Measurements from ENCODE around the gene SF3B3.

The SF3B3 gene

GRCh38 chr16:70589998-70590471, 66.4 kb downstream of the SF3B3 start:
- no peak for DNase-seq (ENCODE audit: low read depth in 3 of 3)

DNA sequence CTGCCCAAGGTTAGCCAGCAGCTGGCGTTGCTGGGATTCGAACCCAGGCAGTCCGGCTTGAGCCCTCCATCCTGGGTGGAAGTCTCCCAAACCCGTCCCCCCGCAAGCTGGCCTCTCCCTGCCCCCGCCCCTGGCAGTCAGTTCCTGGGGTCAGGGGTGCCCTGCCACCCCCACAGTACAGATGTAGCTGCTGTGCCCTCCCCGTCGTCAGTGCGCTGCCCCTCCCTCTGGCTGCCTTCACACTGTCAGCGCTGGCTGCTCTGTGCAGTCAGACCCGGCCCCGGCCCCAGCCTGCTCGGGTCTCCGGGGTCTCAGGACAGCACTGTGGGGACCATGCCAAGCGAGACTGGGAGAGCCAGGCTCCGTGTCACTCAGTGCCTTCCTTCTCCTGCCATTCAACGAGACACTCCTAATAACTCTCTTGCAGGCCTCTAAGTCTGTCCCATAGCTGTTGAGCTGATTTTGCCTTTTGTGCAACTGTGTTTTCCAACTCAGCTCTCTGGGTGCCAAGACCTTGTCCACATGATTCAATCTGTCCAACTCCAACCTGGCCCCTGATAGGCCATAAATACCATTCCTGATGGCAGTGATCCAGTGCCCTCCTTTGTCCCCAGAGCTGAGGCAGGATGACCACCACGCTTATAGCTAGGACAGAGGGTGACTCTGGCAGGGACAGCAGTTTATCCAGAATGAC, 67.3 kb downstream of the SF3B3 start:
- no peak for DNase-seq (ENCODE audit: low read depth in 3 of 3)

- no peak for DNase-seq (ENCODE audit: low read depth in 3 of 3)
Observed at GRCh38 chr16:70591615-70592014, 68.0 kb downstream of the SF3B3 start.

DNA sequence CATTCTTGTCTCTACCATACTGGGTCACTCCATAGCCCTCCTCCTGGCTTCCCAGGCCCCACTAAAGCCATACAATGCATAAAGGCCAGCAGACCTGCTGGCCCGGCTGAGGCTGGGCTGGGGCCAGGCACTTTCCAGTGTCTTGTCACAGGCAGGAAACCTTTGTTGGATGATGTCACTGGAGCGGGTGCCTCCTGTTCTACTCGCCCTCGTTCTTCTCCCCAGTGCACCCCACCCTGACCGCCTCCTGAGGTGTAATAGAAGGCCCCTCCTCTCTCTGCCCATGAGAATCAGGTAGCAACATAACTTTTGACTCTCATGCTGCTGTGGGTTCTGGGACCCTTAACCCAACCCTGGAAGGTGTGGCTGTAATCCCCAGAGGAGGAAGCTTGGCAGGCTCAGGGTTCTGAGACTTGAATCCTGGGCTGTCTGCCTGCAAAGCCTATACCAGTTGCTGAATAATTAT, 68.5 kb downstream of the SF3B3 start:
- DNase-seq (ENCODE audit: low read depth in 3 of 3): no peak

GRCh38 chr16:70593544-70593943, 69.9 kb downstream of the SF3B3 start:
- DNase-seq (ENCODE audit: low read depth in 3 of 3): no peak

- DNase-seq (ENCODE audit: low read depth in 3 of 3): no peak
Observed at GRCh38 chr16:70594569-70594968, 71.0 kb downstream of the SF3B3 start.

DNA sequence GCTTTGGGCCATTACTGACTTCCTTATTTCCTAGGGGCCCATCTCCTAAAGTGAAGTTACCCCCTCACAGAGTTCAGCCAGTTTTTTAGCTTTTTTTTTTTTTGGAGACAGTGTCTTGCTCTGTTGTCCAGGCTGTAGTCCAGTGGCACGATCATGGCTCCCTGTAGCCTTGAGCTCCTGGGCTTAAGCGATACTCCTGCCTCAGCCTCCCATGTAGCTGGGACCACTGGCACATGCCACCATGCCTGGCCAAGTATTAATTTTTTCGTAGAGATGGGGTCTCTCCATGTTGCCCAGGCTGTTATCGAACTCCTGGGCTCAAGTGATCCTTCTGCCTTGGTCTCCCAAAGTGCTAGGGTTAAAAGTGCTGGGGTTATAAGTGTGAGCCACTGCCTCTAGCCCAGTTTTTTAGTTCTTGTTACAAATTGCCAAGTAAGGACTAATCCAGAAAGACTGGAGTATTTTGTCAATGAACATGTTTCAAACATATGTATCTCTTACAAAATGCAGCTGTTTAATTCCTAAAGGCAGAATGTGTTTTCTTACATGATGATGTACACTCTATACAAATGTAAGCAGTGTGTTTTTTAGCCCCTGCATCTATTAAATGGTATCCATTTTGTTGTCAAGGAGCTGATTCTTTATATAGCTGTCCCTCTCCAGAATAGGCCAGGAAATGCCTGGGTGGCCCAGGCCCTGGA, 73.7 kb downstream of the SF3B3 start:
- no peak for DNase-seq (ENCODE audit: low read depth in 3 of 3)

DNA sequence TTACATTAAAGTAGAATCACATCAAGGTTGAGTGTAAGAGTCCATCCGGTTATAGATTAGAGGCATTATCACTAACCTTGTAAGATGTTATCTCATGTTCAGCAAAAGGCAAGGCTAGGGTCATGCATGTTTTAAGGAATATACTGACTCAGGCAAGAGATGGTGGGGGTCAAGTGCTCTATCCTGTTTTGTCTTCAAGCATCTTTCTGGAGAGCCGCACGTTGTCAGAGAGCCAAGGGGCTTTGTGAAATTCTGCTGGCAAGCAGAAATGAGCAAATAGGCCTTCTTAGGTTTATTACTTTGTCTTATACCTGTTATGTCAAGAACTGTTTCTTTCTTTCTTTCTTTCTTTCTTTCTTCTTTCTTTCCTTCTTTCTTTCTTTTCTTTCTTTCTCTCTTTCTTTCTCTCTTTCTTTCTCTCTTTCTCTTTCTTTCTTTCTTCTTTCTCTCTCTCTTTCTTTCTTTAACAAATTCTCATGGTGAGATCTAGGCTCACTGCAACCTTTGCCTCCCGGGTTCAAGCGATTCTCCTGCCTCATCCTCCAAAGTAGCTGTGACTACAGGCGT, 75.4 kb downstream of the SF3B3 start:
- DNase-seq (ENCODE audit: low read depth in 3 of 3): no peak

GRCh38 chr16:70600730-70601129, 77.1 kb downstream of the SF3B3 start:
- DNase-seq (ENCODE audit: low read depth in 3 of 3): no peak

- DNase-seq (ENCODE audit: low read depth in 3 of 3): no peak
Observed at GRCh38 chr16:70601576-70602575, 78.3 kb downstream of the SF3B3 start.

- DNase-seq (ENCODE audit: low read depth in 3 of 3): no peak
Observed at GRCh38 chr16:70602831-70603230, 79.2 kb downstream of the SF3B3 start.

GRCh38 chr16:70604407-70605282, 81.0 kb downstream of the SF3B3 start:
- no peak for DNase-seq (ENCODE audit: low read depth in 3 of 3)

DNA sequence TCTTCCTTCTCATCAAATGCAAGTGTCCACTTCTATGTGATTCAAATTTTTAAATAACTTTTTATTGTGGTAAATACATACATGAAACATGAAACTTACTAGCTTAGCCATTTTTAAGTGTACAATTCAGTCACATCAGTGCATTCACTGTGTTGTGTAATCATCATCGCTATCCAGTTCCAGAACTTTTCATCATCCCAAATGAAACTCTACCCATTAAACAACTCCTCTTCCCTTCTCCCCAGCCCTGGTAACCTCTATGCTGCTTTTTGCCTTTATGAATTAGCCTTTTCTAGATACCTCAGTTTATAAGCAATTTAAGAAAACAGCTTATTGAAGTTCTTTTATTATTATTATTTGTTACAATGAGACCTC, 81.7 kb downstream of the SF3B3 start:
- no peak for DNase-seq (ENCODE audit: low read depth in 3 of 3)

GRCh38 chr16:70608521-70608920, 84.9 kb downstream of the SF3B3 start:
- no peak for DNase-seq (ENCODE audit: low read depth in 3 of 3)

GRCh38 chr16:70610273-70611223, 86.9 kb downstream of the SF3B3 start:
- DNase-seq (ENCODE audit: low read depth in 3 of 3): no peak

- DNase-seq (ENCODE audit: low read depth in 3 of 3): no peak
Observed at GRCh38 chr16:70611224-70611598, 87.6 kb downstream of the SF3B3 start.

- DNase-seq (ENCODE audit: low read depth in 3 of 3): no peak
Observed at GRCh38 chr16:70611785-70612303, 88.2 kb downstream of the SF3B3 start.

GRCh38 chr16:70612931-70613330, 89.3 kb downstream of the SF3B3 start:
- no peak for DNase-seq (ENCODE audit: low read depth in 3 of 3)

DNA sequence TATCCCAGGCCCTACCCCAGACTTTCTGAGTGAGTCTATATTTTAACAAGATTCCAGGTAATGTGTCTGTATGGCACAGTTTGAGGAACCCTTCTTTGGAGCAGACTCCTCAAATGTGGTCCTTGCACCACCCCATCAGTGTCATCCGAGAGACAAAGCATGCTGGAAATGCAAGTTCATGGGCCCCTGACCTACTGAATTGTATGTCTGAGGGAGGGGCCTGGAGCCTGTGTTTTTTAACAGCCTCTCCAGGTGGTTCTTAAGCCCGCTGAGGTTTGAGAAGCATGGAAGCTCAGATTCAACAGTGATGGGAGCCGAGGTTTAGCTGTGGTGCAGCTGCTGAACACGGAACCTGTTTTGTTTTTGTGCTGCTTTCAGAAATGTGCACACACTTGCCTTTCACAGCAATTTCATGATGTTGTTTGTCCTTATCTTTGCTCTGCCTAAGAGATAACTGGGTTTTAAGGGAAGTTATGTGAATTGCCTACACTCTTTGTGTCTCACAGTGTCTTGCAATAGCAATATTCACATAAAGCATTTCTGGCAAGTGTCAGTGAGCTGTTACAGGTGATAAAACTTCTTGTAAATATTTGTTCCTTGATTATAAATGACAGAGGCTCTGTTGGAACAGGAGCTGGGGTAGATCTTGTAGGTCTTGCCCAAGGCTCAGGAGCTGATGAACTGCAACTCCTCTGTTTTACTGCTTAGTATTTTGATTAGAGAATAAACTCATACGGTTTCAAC, 90.8 kb downstream of the SF3B3 start:
- DNase-seq (ENCODE audit: low read depth in 3 of 3): no peak
